GM18520 (cell line): Measurements from ENCODE around the gene USP33.
"Not testable (repeated sequence)": the region's sequence is repeated elsewhere in the genome, so short reads cannot be mapped to it uniquely, and the experiment has no call there.

Experiments used
- ATAC-seq: cut with Tn5 transposase; IDR thresholded peaks from one replicate; pipeline ENCODE4 v1.9.1; 2021; ENCODE audit not compliant: unreplicated experiment

USP33 gene

DNA sequence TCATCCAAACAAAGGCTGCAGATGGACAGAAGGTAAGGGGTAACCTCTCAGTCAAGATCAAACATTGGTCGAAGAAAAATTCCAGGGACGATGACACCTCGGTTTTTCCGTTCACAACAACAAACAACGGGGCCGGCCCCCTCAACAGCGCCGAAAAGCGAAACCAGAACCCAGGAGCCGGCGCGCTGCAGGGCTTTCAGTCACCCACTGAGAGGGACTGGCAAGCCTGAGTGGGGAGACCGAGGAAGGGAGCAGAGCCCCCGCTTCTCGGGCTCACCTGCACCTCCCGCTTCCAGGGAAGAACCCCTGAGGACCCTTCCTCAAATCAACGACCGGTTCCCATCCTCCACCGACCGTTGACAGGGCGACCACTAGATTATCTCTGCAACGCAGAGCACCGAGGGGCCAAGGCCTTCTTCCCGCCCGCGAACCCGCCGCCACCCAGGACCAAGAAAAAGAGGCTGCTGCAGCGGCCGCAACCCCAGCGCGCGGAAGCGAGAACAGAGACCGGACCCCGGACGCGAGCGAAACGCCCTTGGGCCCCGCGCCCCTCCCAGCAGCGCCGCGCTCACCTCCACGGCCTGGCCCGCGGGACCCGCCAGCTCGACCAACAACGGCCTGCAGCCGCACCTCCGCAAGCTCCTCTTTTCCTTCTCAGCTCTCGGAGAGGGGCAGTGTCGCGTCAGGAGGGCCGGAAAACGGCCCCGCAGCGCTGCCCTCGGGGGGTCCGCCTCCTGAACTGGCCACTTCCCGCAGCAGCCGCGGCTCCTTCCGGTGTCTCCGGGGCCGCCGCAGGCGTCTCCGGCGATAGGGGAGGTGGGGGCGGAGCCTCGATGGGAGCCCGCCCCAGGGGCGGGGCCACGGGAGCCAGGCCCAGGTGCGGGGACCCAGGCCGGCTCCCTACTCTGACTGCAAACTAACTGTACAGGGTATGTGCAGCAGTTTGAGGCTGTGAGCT is at the start of gene USP33:
Gene USP33 (minus strand): TSS at position 782 of the 958 bp plus-strand sequence. CDS start 18,155 bp downstream, outside the sequence.
- ATAC-seq = peak; percentile 94

GRCh38 chr1:77803371-77803770 is 43.7 kb upstream of the USP33 start:
- ATAC-seq = no peak

DNA sequence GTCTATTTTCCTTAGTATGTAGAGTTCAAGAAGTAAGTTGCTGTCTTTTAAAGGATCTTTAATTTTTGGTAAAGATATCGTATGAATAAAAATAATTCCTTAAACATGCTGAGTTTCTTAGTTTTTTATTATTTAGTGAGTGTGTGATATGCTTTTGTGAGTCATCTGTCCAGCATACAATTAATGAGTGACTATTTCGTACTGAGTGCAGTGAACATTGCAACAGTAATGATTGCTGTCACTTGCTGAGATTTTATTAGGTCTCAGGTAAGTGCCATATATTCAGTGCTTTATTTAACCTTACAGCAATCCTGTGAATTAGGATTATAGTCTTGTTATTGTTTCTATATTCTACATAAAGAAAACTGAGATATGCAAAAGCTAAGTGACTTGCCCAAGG is 42.4 kb upstream of the USP33 start:
- no peak for ATAC-seq

DNA sequence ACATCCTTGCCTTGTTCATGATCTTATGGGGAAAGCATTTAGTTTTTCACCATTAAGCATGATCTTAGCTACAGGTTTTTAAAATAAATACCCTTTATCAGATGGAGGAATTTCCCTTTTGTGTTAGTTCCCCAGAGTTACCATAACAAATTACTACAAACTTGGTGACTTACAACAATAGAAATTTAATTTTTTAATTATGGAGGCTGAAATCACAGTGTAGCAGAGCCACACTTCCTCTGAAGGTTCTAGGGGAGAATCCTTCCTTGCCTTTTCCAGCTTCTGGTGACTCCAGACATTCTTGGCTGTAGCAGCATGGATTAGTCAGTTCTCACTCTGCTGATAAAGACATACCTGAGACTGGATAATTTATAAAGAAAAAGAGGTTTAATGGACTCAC is 38.3 kb upstream of the USP33 start:
- no peak for ATAC-seq

DNA sequence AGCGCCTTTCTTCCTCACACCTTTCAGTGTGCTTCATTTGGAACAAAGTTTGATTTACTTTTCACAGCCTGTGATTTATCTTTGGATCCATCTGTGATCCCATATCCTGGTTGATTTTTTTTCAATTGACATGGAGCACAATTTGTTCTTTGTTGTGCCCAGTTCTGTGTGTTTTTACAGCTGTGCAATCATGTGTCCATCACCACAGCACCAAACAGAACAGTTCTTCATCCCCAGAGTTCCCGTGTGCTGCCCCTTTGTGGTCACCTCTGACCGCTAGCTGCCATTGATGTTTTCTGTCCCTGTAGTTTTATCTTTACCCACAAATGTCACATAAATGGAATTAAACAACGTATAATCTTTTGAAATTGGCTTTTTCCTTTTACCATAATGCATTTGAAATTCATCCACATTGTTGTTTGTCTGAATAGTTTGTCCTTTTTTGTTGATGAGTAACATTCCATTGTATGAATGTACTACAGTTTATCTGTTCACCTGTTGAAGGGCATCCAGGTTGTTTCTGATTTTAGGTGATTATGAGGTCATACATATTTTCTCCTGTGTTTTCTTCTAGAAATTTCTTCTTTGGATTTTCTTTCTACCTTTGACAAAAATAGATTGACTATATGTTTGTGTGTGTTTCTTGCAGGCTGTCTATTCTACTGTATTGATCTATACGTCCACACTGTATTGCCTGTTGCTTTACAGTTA is 37.2 kb upstream of the USP33 start:
- no peak for ATAC-seq

GRCh38 chr1:77794550-77794949 is 34.9 kb upstream of the USP33 start:
- ATAC-seq = no peak

DNA sequence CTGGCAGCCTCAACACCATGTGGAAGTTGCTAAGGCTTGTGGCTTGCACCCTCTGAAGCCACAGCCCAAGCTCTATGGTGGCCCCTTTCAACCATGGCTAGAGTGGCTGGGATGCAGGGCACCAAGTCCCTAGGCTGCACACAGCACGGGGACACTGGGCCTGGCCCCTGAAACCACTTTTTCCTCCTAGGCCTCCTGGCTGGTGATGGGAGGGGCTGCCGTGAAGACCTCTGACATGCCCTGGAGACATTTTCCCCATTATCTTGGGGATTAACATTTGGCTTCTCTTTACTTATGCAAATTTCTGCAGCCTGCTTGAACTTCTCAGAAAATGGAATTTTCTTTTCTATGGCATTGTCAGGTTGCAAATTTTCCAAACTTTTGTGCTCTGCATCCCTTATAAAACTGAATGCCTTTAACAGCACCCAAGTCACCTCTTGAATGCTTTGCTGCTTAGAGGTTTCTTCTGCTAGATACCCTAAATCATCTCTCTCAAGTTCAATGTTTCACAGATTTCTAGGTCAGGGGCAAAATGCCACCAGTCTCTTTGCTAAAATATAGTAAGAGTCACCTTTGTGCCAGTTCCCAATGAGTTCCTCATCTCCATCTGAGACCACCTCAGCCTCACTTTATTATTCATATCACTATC is 26.6 kb upstream of the USP33 start:
- not testable (repeated sequence) for ATAC-seq

DNA sequence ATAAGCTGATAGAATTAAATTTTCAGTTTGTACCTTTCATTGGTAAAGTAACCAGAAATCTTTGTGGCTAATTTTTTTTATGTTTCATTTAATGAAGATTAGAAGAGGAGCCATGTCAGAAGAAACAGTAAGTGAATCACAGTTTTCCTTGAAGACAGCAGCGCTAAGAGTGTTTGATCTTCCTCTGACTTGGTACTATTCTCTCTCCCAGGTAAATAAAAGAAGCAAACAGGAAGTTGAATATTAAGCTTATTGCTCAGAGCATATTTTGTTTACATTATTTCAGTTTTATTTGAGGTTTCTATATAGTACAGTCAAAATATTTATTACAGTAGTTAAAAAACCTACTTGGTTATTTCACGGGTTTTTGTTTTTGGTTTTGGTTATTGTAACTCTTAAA is 23.5 kb upstream of the USP33 start:
- ATAC-seq = no peak

- ATAC-seq = peak; percentile 53
Measured at GRCh38 chr1:77781683-77782082, 22.0 kb upstream of the USP33 start.

DNA sequence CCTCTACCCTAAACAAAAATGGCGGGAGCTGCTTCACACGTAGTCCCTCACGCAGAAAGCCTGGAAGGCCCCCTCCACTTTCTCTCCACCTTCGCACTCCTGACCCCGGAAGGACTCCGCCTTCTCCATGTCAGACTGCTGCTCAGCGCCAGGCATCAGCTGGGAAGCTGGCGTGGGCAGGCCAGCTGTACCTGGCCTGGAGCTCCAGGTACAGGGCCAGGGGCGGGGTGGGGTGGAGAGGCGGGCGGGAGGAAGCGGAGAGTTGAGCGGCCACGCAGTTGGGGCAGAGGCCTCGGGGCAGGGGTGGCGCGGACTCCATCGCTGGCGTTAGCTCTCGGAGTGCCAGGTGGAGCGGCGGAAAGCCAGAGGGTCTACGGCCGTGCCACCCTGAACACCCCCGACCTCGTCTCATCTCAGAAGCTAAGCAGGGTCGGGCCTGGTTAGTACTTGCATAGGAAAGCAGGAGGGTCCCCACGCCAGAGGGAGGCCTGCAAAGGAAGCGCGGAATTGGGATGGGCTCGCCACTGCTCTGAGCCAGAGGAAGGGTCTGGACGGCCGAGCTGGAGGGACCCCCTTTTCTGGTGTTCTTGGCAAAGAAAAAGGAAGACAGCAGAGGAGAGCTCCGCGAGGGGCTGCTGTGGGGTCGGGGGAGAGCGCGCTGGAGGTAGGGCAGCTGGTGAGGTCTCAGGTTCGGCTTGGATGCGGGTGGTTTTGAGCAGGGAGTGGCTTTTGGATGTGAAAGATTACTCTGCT is 20.1 kb upstream of the USP33 start, which contains the start of gene MIGA1:
Gene MIGA1 (plus strand): TSS at position 121 of the 753 bp plus-strand sequence. CDS start 3,604 bp downstream, outside the sequence.
- ATAC-seq = peak; percentile 85

GRCh38 chr1:77776007-77776700 is 16.5 kb upstream of the USP33 start:
- ATAC-seq = no peak

DNA sequence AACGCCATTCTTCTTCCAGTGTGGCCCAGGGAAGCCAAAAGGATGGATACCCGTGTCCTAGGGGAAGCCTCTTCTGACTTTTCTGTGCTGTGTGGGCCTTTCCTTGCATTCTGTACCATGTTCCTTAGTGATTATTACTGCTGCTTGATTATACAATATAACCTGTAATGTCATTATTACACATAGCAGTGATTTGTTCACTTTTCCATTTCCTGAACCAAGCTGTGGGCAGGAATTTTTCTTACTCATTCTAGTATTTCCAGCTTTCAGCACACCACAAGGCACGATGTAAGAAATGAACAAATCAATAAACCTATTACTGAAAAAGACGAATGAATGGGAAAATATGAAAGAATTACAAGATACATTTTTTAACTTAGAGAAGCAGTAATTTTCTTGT is 8.4 kb upstream of the USP33 start:
- no peak for ATAC-seq

- no peak for ATAC-seq
Measured at GRCh38 chr1:77762072-77762476, 2.4 kb upstream of the USP33 start.

GRCh38 chr1:77757603-77758002 is 2.0 kb downstream of the USP33 start:
- ATAC-seq = no peak

- ATAC-seq = no peak
Measured at GRCh38 chr1:77757066-77757584, 2.5 kb downstream of the USP33 start.

- no peak for ATAC-seq
Measured at GRCh38 chr1:77756052-77756754, 3.4 kb downstream of the USP33 start.

GRCh38 chr1:77749489-77749888 is 10.2 kb downstream of the USP33 start:
- ATAC-seq = not testable (repeated sequence)

- no peak for ATAC-seq
Measured at GRCh38 chr1:77744576-77744975, 15.1 kb downstream of the USP33 start.

GRCh38 chr1:77742011-77742555 is 17.6 kb downstream of the USP33 start:
- no peak for ATAC-seq
